ENCODE data around the gene DISC1. TPM values are rescaled to one million over a fixed set of nuclear protein-coding genes. Genes with fewer than 3 reads are reported as not detected.

The DISC1 gene
- total RNA-seq, 1 experiment from 2014 or later: 1.8 TPM

DNA sequence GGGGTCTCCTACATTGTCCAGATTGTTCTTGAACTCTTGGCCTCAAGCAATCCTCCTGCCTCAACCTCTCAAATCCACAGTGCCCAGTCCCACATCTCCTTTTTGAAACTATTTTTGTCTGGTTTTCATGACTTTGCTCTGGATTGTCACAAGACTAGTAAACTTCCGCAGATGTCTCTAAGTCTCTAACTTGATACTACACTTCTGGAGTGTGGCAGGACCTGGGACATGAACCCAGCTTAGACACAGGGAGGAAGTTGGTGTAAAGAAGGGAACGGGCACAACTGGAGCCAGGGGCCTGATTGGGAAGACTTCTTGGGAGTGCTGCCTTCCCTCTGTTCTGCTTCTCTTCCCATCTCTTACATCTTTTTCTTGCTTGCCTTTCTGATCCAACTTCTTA, 16.2 kb upstream of the DISC1 start:
- Histone ChIP-seq H3K9me3 (ENCODE audit: control insufficient read depth in 1 of 2, insufficient read depth in 1 of 2, low read depth in 1 of 2, low read length in 2 of 2) (no peaks in the 10 kb centered on the region), H3K36me3 (ENCODE audit: control insufficient read depth in 1 of 2, insufficient read depth in 2 of 2, low read length in 2 of 2) (no peaks in the 10 kb centered on the region), H3K4me1 (ENCODE audit: control insufficient read depth in 1 of 2, insufficient read depth in 2 of 2, low read length in 2 of 2) (no peaks in the 10 kb centered on the region), H4K20me1 (ENCODE audit: insufficient read depth) (no peaks in the 10 kb centered on the region), H3K4me3 (replicated peaks in 1 of 2; ENCODE audit: low read depth in 1 of 2, low read length in 2 of 2) (no peak overlapping the region), H2AFZ (ENCODE audit: low read depth, low read length, poor library complexity, severe bottlenecking) (no peak overlapping the region), H3K27me3 (ENCODE audit: insufficient read depth, low read length) (no peaks in the 10 kb centered on the region; the same call in 1 of the 2 replicates), H3K9me2 (ENCODE audit: insufficient read depth) (no peaks in the 10 kb centered on the region), H3K4me2 (ENCODE audit: low read length) (no peak overlapping the region), H3K27ac (ENCODE audit: low read depth, low read length) (no peak overlapping the region), H3K79me2 (ENCODE audit: insufficient read depth, low read length) (no peaks in the 10 kb centered on the region), H3K9ac (ENCODE audit: low read length) (no peak overlapping the region)
- ChIA-PET CTCF (no interaction called here), RAD21 (ENCODE audit: low non-redundant PET in 1 of 2, low total read pairs in 2 of 2, uncharacterized antibody in 2 of 2, unreplicated experiment in 2 of 2) (no interaction called here), POLR2A (no interaction called here)
- TF ChIP-seq EZH2phosphoT487 (IDR thresholded peaks at IDR 0.05; ENCODE audit: borderline replicate concordance) (no peak), ZFX (IDR thresholded peaks at IDR 0.05) (no peak), RAD21 (IDR thresholded peaks at IDR 0.05; ENCODE audit: low read depth) (no peak), CEBPB (IDR thresholded peaks at IDR 0.05; ENCODE audit: low read depth) (no peak), SP1 (IDR thresholded peaks at IDR 0.05; ENCODE audit: low read depth) (no peak), SIN3A (IDR thresholded peaks at IDR 0.05; ENCODE audit: low read depth) (no peak), EGR1 (IDR thresholded peaks at IDR 0.05; ENCODE audit: low read depth) (no peak), ELF1 (IDR thresholded peaks at IDR 0.05; ENCODE audit: borderline replicate concordance, low read depth) (no peak), JUND (IDR thresholded peaks at IDR 0.05) (no peak)
- TF ChIP-seq, protein P1, sequence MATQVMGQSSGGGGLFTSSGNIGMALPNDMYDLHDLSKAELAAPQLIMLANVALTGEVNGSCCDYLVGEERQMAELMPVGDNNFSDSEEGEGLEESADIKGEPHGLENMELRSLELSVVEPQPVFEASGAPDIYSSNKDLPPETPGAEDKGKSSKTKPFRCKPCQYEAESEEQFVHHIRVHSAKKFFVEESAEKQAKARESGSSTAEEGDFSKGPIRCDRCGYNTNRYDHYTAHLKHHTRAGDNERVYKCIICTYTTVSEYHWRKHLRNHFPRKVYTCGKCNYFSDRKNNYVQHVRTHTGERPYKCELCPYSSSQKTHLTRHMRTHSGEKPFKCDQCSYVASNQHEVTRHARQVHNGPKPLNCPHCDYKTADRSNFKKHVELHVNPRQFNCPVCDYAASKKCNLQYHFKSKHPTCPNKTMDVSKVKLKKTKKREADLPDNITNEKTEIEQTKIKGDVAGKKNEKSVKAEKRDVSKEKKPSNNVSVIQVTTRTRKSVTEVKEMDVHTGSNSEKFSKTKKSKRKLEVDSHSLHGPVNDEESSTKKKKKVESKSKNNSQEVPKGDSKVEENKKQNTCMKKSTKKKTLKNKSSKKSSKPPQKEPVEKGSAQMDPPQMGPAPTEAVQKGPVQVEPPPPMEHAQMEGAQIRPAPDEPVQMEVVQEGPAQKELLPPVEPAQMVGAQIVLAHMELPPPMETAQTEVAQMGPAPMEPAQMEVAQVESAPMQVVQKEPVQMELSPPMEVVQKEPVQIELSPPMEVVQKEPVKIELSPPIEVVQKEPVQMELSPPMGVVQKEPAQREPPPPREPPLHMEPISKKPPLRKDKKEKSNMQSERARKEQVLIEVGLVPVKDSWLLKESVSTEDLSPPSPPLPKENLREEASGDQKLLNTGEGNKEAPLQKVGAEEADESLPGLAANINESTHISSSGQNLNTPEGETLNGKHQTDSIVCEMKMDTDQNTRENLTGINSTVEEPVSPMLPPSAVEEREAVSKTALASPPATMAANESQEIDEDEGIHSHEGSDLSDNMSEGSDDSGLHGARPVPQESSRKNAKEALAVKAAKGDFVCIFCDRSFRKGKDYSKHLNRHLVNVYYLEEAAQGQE (IDR thresholded peaks at IDR 0.05; ENCODE audit: low read depth): no peak
- TF ChIP-seq, protein P2, sequence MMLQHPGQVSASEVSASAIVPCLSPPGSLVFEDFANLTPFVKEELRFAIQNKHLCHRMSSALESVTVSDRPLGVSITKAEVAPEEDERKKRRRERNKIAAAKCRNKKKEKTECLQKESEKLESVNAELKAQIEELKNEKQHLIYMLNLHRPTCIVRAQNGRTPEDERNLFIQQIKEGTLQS (IDR thresholded peaks at IDR 0.05): no peak
- intact Hi-C loops (cut with micrococcal nuclease): no loop called here
- no TSS peak for BruUV-seq (replicated peaks)
- ATAC-seq (no peak), DNase-seq (ENCODE audit: low read depth, low spot score) (no peak)
